Measurements from ENCODE around the gene TEX29.

- TF ChIP-seq CTCF (IDR thresholded peaks at IDR 0.05; ENCODE audit: low read length) (no peak), EZH2 (IDR thresholded peaks at IDR 0.05; ENCODE audit: borderline replicate concordance, low read length) (no peak)
Measured at GRCh38 chr13:111312944-111313590, 7.4 kb upstream of the TEX29 start.

All from OCI-LY1 (cell line).